A549 treated with RU486 at 1 μM for 4 hours (cell line): ENCODE measurements around the gene BYSL. TPM values are rescaled to one million over a fixed set of nuclear protein-coding genes. Genes with fewer than 3 reads are reported as not detected.

Experiments used
- total RNA-seq: library from RNA; stranded (reverse); fragments of 200-300 nt; extraction: Qiagen RNA extraction; gene quantifications from 5 replicates; pipeline ENCODE4 v1.2.3, GENCODE V29; 2022; ENCODE audit warnings: low read depth

BYSL gene
- 33.1 to 51.5 TPM (median 40.3 TPM) in 5 replicates for total RNA-seq

GRCh38 chr6:41920921-41921711 is at the start of gene BYSL, which contains the start of gene MED20:
Gene BYSL, plus strand, starts transcription at chr6:41921499. Its CDS starts 64 bp downstream, at chr6:41921563.
Gene MED20, minus strand, starts transcription at chr6:41921139. Its CDS starts 121 bp downstream, at chr6:41921018.

GRCh38 chr6:41895300-41896233 is 25.7 kb upstream of the BYSL start, which contains the start of gene USP49:
Gene USP49, minus strand, starts transcription at chr6:41895375. Its CDS starts 88,392 bp downstream, at chr6:41806983.

GRCh38 chr6:41941280-41942066 is 20.2 kb downstream of the BYSL start, which contains the start of gene CCND3:
Gene CCND3, minus strand, starts transcription at chr6:41941808. Its CDS starts 159 bp downstream, at chr6:41941649.

Other genes with a start within 250 kb of the BYSL start
- gene TFEB, start 185.9 kb upstream of the BYSL start, total RNA-seq: 3.8 to 5.8 TPM (median 4.9 TPM) in 5 replicates
- gene PGC, start 174.1 kb upstream of the BYSL start, total RNA-seq: not detected in 5 replicates
- 2.1 to 3.1 TPM (median 2.4 TPM) in 5 replicates for gene FRS3, start 141.6 kb upstream of the BYSL start, total RNA-seq
- 0.61 to 1.3 TPM (median 0.63 TPM) in 3 of 5 replicates, not detected in the others for gene PRICKLE4, start 140.7 kb upstream of the BYSL start, total RNA-seq
- 276 to 323 TPM (median 313 TPM) in 5 replicates for gene TOMM6, start 133.8 kb upstream of the BYSL start, total RNA-seq
- gene USP49, start 26.1 kb upstream of the BYSL start, total RNA-seq: 0.69 to 1.4 TPM (median 1.2 TPM) in 5 replicates
- gene MED20, start 360 bp upstream of the BYSL start, total RNA-seq: 11.0 to 15.6 TPM (median 13.0 TPM) in 5 replicates
- gene CCND3, start 20.3 kb downstream of the BYSL start, total RNA-seq: 116 to 179 TPM (median 176 TPM) in 5 replicates
- gene TAF8, start 129.0 kb downstream of the BYSL start, total RNA-seq: 11.2 to 13.1 TPM (median 12.2 TPM) in 5 replicates
- 0.96 to 2.0 TPM (median 1.3 TPM) in 5 replicates for gene C6orf132, start 221.1 kb downstream of the BYSL start, total RNA-seq